SW 1271 (cell line): ENCODE measurements around the gene TNNT2.

Experiments
- DNase-seq, 2 experiments: peaks; one replicate each; lab custom pipeline; 2025; lab: John Stamatoyannopoulos, UW

TNNT2 gene

DNA sequence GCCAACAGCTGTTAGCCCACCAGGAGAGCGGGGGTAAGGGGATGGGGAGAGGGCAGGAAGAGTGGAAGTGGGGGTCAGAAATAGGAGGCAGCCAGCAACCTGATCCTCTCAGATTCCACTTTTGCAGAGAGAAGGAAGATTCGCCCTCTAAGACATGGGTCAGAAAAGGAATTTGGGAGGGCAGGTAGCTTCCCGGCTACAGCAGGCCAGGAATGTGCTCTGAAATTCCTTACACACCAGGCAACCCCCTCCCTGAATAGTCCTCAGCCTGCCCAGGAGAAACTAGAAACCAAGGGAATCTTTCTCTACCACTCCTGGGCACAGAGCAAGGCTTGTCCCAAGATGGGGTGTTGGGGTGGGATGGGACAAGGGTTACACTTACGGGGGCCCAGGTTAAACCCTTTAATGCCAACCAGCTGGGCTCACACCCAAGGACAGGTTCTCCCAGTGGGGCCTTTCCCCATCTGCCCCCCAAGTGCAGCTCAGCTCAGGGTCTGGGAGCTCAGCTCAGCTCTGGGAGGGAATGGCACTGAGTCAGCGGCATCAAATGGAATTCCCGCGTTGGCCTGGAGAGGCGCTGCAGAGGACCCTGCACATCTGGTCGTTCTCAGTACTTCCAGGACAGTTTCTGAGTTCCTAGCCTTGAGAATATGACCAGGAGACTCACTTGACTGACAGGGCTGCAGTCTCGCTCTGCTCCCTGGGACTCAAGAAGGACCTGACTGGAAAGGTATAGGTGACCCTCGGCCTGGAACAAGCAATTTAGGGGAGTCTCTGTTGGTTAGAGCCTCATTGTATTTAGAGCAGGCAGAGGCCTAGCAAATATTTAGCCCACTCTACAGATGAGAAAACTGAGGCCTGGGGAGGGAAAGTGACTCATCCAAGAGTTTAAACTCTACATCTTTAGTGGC is 761 bp downstream of the TNNT2 start:
- DNase-seq, result no peak

- DNase-seq, result no peak
These were observed 1.4 kb downstream of the TNNT2 start for GRCh38 chr1:201376107-201376463.

DNA sequence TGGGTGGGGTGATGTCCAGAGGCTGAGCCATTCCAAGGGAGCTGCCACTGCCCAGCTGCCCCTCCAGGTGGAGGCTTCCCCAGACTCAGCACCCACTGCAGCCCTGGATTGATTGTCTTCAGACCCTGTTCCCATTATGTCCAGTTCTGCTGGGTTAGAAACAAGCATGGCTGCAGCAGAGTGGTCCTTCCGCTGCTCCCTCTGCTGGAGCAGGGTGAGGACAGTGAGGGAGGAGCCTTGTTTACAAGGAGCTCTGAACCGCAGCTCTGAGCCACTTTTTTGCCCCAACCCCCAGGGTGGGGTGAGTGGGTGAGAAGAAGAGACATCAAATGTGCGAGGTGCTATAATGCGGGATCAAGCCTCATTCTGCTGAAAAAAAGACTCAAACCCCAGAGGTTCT is 2.3 kb downstream of the TNNT2 start:
- no peak for DNase-seq

DNA sequence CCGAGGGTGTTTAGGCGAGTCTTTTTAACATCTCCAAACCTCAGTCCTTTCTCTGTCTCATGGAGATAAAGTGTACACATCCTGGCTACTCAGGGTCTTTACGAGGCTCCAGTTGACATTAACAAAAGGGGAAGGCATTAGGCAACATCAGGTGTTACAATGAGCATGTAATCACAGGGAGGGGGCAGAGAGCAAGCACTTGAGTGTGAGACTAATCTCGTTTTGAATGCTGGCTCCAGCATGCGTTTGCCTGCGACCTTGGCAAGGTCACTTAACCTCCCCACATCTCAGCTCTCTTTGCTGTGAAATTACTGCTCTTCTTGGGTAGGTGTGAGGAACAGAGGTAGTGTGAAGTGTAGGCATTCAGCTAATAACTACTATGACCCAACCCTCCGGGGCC is 3.1 kb downstream of the TNNT2 start:
- no peak for DNase-seq

DNA sequence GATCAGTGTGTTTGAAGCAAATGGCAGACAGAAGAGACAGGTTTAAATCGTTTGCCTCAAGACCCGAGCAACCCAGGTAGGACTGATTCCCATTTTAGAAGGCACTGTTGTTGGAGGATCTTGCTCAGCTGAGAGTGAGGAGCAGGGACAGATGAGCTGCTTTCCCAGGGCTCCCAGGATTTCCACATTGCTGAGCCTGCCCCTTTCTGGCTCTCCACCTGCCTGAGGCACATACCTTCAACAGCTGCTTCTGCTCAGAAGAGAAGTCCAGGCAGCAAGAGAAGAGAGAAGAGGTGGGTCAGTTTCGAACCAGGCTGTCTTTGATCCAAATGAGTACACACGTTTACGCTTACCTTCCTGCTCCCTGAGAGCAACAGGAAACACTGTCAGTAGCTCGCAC is 5.7 kb downstream of the TNNT2 start:
- DNase-seq, result no peak

GRCh38 chr1:201371276-201371675 is 6.2 kb downstream of the TNNT2 start:
- no peak for DNase-seq

DNA sequence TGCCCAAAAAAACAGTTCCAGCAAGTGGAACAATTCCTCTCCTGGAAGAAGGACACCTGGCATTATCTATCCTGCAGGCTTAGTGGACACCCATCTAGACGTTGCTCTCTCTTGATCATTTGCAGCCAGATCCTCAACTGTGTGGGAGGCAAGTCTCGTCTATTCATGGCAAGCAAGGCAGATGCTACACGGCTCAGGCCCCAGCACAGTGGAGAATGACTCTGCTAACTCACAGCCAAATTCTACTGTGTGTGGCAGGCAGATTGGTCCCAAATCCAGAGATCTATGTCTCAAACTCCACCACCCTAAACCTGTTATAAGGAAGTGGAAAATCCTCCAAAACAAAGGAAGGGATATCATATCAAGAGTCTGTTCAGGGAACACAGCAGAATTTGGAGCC is 7.0 kb downstream of the TNNT2 start:
- DNase-seq, result no peak

DNA sequence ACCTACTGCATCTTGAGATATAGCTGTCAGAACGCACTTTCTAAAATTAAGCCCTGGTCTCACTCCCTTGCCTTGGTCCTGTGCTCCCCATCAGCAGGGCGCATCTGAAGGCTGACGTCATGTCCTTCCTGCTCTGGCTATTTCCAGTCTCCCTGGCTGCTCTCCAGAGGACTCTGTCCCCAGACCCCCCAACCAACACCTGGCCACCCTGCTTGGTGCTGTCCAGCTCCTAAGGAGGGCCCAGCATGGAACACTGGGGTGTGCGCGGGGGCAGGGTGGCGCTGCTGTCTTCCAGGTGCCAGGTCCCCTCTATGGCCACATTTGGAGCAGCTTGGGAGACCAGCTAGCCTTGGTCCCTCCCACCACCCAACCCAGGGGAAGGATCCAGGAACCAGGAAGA is 8.3 kb downstream of the TNNT2 start:
- DNase-seq, result no peak

GRCh38 chr1:201366696-201367095 is 10.8 kb downstream of the TNNT2 start:
- DNase-seq, result no peak

DNA sequence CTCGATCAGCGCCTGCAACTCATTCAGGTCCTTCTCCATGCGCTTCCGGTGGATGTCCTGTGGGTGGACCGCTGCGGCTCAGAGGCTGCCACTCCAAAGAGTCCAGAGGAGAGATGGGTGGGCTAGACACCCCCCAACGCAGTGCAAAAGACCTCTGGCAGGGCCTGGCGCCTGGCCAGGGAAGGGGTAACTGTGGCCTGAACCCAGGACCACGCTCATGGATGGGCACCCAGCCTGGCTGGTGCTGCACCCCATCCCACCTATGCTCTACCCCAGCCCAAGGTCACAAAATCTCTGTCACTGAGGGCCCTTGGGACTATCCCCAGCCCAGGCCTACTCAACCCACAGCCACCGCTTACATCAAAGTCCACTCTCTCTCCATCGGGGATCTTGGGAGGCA is 12.2 kb downstream of the TNNT2 start:
- DNase-seq, result no peak

GRCh38 chr1:201364808-201365105 is 12.7 kb downstream of the TNNT2 start:
- no peak for DNase-seq

DNA sequence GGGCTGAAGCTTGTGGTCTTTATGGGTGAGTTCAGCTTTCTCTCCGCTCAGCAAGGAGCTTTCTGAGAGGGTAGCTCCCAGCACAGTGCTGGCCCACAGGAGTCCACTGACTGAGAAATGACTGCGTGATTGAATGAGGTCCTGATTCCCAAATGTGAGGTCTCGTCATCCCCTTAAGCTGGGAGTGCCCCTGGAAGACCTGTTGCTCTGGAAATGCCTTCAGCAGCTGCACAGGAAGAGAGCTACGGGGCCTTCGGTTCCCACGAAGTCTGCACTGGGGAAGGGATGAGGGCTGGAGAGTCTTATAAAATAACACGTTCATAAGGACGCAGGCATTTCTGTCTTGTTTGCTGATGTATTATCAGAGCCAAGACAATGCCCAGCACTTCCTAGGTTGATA is 14.0 kb downstream of the TNNT2 start:
- DNase-seq, result no peak

DNA sequence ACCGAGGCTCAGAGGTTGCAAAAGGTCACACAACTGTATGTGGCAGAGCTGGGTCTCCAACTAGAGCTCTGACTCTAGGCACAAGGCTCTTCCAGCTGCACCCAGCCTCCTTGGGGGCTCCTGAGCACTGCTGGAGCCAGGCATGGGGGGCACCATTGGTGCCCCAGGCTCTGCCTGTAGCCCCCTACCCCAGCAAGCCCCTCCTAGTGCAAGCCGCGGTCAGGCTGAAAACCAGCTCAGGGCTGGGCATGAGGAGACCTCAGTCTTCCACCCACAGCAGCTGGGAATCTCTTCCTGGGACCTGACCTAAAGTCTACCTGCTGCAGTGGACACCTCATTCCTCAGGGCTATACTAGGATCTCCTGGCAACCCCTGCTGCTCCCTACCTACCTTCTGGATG is 14.6 kb downstream of the TNNT2 start:
- no peak for DNase-seq

GRCh38 chr1:201361652-201362504 is 15.6 kb downstream of the TNNT2 start:
- DNase-seq, result peak in 1 of 2 experiments; percentile 22

- no peak for DNase-seq
These were observed 16.4 kb downstream of the TNNT2 start for GRCh38 chr1:201360901-201361651.

- no peak for DNase-seq
These were observed 17.0 kb downstream of the TNNT2 start for GRCh38 chr1:201360486-201360885.

DNA sequence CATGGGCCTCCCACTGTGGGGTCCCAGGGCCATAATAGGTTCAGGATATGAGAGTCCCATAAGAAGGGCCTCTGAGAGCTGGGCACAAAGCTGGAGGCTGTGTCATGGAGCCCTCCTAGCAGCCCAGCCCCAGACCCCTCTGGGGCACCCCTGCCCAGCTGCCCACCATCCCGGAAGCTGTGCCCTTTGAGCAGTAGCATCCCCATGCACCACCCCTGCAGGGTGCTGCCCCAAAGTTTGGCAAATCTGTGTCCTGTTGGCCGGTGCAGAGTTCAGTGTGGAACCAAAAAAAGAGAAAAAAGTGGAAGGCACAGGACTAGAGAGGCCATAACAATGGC is 17.6 kb downstream of the TNNT2 start:
- no peak for DNase-seq

DNA sequence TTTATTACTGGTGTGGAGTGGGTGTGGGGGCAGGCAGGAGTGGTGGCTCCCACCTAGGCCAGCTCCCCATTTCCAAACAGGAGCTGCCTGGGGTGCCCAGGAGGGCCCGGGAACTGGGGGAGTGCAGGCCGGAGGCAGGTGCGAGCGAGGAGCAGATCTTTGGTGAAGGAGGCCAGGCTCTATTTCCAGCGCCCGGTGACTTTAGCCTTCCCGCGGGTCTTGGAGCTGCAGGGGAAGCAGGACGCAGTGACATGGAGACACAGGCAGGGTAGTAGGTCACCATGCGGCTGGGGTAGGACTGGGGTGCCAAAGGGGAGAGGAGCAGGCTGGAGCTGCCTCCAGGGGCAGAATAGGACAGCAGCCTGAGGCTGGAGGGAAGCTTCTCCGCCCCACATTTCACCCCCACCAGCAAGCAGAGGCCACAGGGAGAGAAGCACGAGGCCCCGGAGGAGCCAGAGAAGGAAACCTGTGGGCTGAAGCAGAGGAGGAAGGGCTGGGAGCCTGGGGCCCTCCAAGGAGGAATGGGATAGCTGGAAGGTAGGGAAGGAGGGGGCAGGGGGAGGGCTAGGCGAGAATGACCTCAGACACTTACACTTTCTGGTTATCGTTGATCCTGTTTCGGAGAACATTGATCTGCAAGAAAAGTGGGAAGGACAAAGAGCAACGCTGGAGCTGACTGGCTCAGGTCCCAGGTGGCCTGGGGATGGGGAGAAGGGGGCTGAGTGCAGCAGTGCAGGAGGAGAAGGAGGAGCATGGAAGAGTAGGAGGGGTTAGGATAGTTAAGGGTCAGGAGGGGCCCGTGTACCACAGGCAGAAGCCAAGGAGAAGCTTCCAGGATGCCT is 18.2 kb downstream of the TNNT2 start:
- DNase-seq, result no peak

GRCh38 chr1:201358596-201358995 is 18.9 kb downstream of the TNNT2 start:
- no peak for DNase-seq

DNA sequence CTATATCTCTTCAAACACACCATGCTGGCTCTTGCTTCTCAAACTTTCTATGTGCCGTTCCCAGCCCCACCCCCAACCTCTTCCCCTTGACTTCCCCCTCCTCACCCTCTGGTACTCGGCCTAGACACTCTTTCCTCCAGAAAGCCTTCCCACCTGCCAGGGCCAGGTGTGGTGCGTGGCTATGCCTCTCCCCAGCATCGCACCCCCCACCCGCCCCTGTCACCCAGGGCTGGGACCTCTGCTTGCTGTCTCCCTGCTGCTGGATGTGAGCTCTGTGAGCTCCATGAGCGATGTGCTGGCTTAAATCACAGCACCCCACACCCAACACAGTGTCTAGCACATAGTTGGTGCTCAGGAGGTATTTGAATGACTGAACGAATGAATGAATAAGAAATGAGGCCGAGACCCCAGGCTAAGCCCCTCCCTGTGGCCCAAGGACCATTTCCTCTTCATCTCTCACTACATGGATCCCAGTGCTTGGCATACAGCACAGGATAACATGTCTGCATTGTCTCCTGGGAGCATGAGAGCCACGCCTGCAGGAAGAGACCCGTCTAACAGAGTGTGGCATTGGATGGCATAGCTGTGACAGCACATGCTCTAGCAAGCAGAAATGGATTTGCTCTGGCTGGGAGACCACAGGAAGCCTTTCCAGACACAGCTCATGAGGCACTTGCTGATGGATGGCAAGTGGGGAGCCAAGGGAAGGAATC is 19.7 kb downstream of the TNNT2 start:
- DNase-seq, result no peak

DNA sequence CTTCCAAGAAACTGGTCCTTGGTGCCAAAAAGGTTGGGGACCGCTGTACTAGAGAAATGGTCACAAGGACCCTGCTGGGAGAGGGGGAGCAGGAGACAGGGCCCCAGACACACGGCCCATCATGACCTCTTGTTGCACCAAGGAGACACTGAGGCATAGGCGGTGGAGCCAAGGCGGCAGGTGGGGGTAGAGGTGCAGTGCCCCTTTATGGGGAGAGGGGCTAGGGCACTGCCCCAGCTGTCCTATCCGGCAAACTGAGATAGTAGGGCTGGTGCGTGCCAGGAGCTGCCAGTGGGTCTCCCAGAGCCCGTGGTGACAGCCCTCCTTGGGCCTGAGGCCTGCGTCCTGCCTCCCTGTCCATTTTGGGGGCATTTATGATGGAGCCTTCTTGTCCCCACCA is 20.3 kb downstream of the TNNT2 start:
- no peak for DNase-seq
